ENCODE data around the gene PPFIA3. TPM values are rescaled to one million over a fixed set of nuclear protein-coding genes. Genes with fewer than 3 reads are reported as not detected.

The PPFIA3 gene
- total and polyA plus RNA-seq, 2 experiments from 2014 or later = 25.4 to 29.7 TPM

- no peak for TF ChIP-seq REST (IDR thresholded peaks at IDR 0.05; ENCODE audit: unreplicated experiment)
- TF ChIP-seq EZH2 (IDR thresholded peaks at IDR 0.05; ENCODE audit: low read depth, unreplicated experiment) = no peak
- TF ChIP-seq ZNF331 (CRISPR knock-in tag; IDR thresholded peaks at IDR 0.05; ENCODE audit: low read depth) = no peak
- TF ChIP-seq POLR2AphosphoS5 (IDR thresholded peaks at IDR 0.05; ENCODE audit: low read depth) = no peak
- no peak for TF ChIP-seq ETS1 (IDR thresholded peaks at IDR 0.05)
- TF ChIP-seq NANOG (IDR thresholded peaks at IDR 0.05; ENCODE audit: borderline replicate concordance) = no peak
- no peak for TF ChIP-seq CTCF (conservative IDR thresholded peaks at IDR 0.05; ENCODE audit: low read depth in 2 of 2)
Observed at GRCh38 chr19:49128545-49129237, 9.3 kb downstream of the PPFIA3 start (continued).

DNA sequence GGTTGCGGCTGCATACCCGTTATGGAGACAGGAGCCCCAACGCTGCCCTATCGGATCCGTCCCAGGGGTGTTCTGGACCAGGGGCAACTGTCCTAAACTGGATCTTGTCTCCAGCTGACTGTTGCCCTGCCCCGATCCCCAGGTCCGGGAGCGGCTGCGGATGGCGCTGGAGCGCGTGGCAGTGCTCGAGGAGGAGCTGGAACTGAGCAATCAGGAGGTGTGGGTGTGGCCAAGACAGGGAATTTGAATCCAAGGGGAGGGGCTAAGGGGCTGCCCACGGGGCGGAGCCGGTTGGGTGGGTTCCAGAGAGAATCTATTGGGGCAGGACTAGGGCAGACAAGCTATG, 9.9 kb downstream of the PPFIA3 start:
- H3K79me2 ChIP-seq (replicated peaks; ENCODE audit: insufficient read depth) = no peaks in the 10 kb centered on the region
- peaks cover 18% of the 10 kb centered on the region; the same call in 1 of the 2 replicates for H3F3A ChIP-seq (replicated peaks; ENCODE audit: low read depth)
- H3K4me1 ChIP-seq (ENCODE audit: insufficient read depth) = peaks cover 18% of the 10 kb centered on the region
- H3K4me1 Mint-ChIP-seq = peaks cover 29% of the 10 kb centered on the region
- H3K4me3 ChIP-seq = peak overlapping the region; percentile 69
- H3K36me3 ChIP-seq (ENCODE audit: insufficient read depth) = no peaks in the 10 kb centered on the region
- peaks cover 10% of the 10 kb centered on the region for H3K36me3 Mint-ChIP-seq (ENCODE audit: low read depth)
- H3K27me3 Mint-ChIP-seq (ENCODE audit: insufficient read depth, low read depth, poor library complexity) = peaks cover 8% of the 10 kb centered on the region
- ATAC-seq (peak; percentile 20), DNase-seq (ENCODE audit: low spot score) (peak; percentile 91)
- H3K27ac ChIP-seq (ENCODE audit: low read depth) = no peak overlapping the region
- no peaks in the 10 kb centered on the region for H4K20me1 ChIP-seq (replicated peaks; ENCODE audit: insufficient read depth)
- no peaks in the 10 kb centered on the region for H3K27me3 ChIP-seq (ENCODE audit: insufficient read depth)
- H3K4me3 Mint-ChIP-seq = peak overlapping the region; percentile 85
- no peaks in the 10 kb centered on the region for H3K9me2 ChIP-seq (ENCODE audit: insufficient read depth)
- H3K27ac Mint-ChIP-seq = no peak overlapping the region; the same call in 1 of the 2 replicates
- peak overlapping the region; percentile 92 for H3K4me2 ChIP-seq
- H3K9me3 Mint-ChIP-seq = no peaks in the 10 kb centered on the region
- TF ChIP-seq POLR2AphosphoS5 (IDR thresholded peaks at IDR 0.05; ENCODE audit: low read depth) = peak; percentile 52
- TF ChIP-seq CREB1 (CRISPR knock-in tag; IDR thresholded peaks at IDR 0.05; ENCODE audit: low read depth) = no peak
- no peak for TF ChIP-seq CTCF (conservative IDR thresholded peaks at IDR 0.05; ENCODE audit: low read depth in 2 of 2)
- no peak overlapping the region for H2AFZ ChIP-seq
